ENCODE data around the gene IL22RA1.

The IL22RA1 gene

GRCh38 chr1:24142546-24143534 lies at the start of gene IL22RA1:
Gene IL22RA1, minus strand, starts transcription at chr1:24143140. Its CDS starts 58 bp downstream, at chr1:24143082.
- H3K9ac ChIP-seq (ENCODE audit: low read length in 2 of 2) = no peak within 1 kb of the TSS

GRCh38 chr1:24191860-24192259 lies 48.9 kb upstream of the IL22RA1 start:
- Histone ChIP-seq H3K9me3 (ENCODE audit: control insufficient read depth in 2 of 2, low read length in 2 of 2) (no peaks in the 10 kb centered on the region), H3K4me1 (ENCODE audit: control insufficient read depth, insufficient read depth, low read length) (peaks cover 7% of the 10 kb centered on the region)

More at GRCh38 chr1:24142546-24143534, at the start of gene IL22RA1:
- Histone ChIP-seq H3K27ac (ENCODE audit: low read length) (no peak within 1 kb of the TSS), H3K4me1 (ENCODE audit: control insufficient read depth, insufficient read depth, low read length) (peaks cover 3% of the 10 kb centered on the region), H3K9me3 (ENCODE audit: control insufficient read depth in 2 of 2, low read length in 2 of 2) (no peaks in the 10 kb centered on the region), H3K4me3 (ENCODE audit: low read length in 2 of 2) (peak within 1 kb of the TSS in 1 of 2 donors; percentile 69), H3K36me3 (ENCODE audit: control insufficient read depth in 2 of 2, insufficient read depth in 2 of 2, low read length in 2 of 2) (no peaks in the 10 kb centered on the region), H3K27me3 (ENCODE audit: control insufficient read depth in 1 of 2, insufficient read depth in 2 of 2, low read length in 2 of 2) (peaks cover 0 to 6% of the 10 kb centered on the region in 2 donors)

GRCh38 chr1:24190983-24191461 lies 48.1 kb upstream of the IL22RA1 start:
- H3K9me3 ChIP-seq (ENCODE audit: control insufficient read depth in 2 of 2, low read length in 2 of 2) = no peaks in the 10 kb centered on the region
- peaks cover 8 to 23% of the 10 kb centered on the region in 2 donors for H3K27me3 ChIP-seq (ENCODE audit: control insufficient read depth in 1 of 2, insufficient read depth in 2 of 2, low read length in 2 of 2)
- no peaks in the 10 kb centered on the region for H3K36me3 ChIP-seq (ENCODE audit: control insufficient read depth in 2 of 2, insufficient read depth in 2 of 2, low read length in 2 of 2)
- H3K27ac ChIP-seq (ENCODE audit: low read length) = no peak overlapping the region
- H3K4me1 ChIP-seq (ENCODE audit: control insufficient read depth, insufficient read depth, low read length) = peaks cover 9% of the 10 kb centered on the region
- H3K4me3 ChIP-seq (ENCODE audit: low read length in 2 of 2) = no peak overlapping the region
- H3K9ac ChIP-seq (ENCODE audit: low read length in 2 of 2) = no peak overlapping the region

More at GRCh38 chr1:24191860-24192259, 48.9 kb upstream of the IL22RA1 start:
- no peak overlapping the region for H3K4me3 ChIP-seq (ENCODE audit: low read length in 2 of 2)
- no peak overlapping the region for H3K27ac ChIP-seq (ENCODE audit: low read length)
- no peak overlapping the region for H3K9ac ChIP-seq (ENCODE audit: low read length in 2 of 2)
- H3K27me3 ChIP-seq (ENCODE audit: control insufficient read depth in 1 of 2, insufficient read depth in 2 of 2, low read length in 2 of 2) = peaks cover 8 to 20% of the 10 kb centered on the region in 2 donors
- no peaks in the 10 kb centered on the region for H3K36me3 ChIP-seq (ENCODE audit: control insufficient read depth in 2 of 2, insufficient read depth in 2 of 2, low read length in 2 of 2)

- Histone ChIP-seq H3K4me3 (ENCODE audit: low read length in 2 of 2) (no peak overlapping the region), H3K9ac (ENCODE audit: low read length in 2 of 2) (no peak overlapping the region), H3K9me3 (ENCODE audit: control insufficient read depth in 2 of 2, low read length in 2 of 2) (no peaks in the 10 kb centered on the region), H3K36me3 (ENCODE audit: control insufficient read depth in 2 of 2, insufficient read depth in 2 of 2, low read length in 2 of 2) (no peaks in the 10 kb centered on the region), H3K27ac (ENCODE audit: low read length) (no peak overlapping the region), H3K27me3 (ENCODE audit: control insufficient read depth in 1 of 2, insufficient read depth in 2 of 2, low read length in 2 of 2) (peaks cover 8 to 23% of the 10 kb centered on the region in 2 donors), H3K4me1 (ENCODE audit: control insufficient read depth, insufficient read depth, low read length) (peaks cover 9% of the 10 kb centered on the region)
Observed at GRCh38 chr1:24189528-24189927, 46.6 kb upstream of the IL22RA1 start.

- no peak within 1 kb of the TSS for H3K27ac ChIP-seq (ENCODE audit: low read length)
- H3K27me3 ChIP-seq (ENCODE audit: control insufficient read depth in 1 of 2, insufficient read depth in 2 of 2, low read length in 2 of 2) = peaks cover 6 to 23% of the 10 kb centered on the region in 2 donors
Observed at GRCh38 chr1:24186993-24187790, 44.3 kb upstream of the IL22RA1 start, which contains the start of gene IFNLR1. Gene IFNLR1, minus strand, starts transcription at chr1:24187289. Its CDS starts 41 bp downstream, at chr1:24187248.

GRCh38 chr1:24186711-24186992 lies 43.7 kb upstream of the IL22RA1 start:
- peaks cover 9% of the 10 kb centered on the region for H3K4me1 ChIP-seq (ENCODE audit: control insufficient read depth, insufficient read depth, low read length)
- peak overlapping the region; percentile 55 to 75 for H3K4me3 ChIP-seq (ENCODE audit: low read length in 2 of 2)
- no peaks in the 10 kb centered on the region for H3K9me3 ChIP-seq (ENCODE audit: control insufficient read depth in 2 of 2, low read length in 2 of 2)
- H3K27me3 ChIP-seq (ENCODE audit: control insufficient read depth in 1 of 2, insufficient read depth in 2 of 2, low read length in 2 of 2) = peaks cover 4 to 22% of the 10 kb centered on the region in 2 donors
- H3K9ac ChIP-seq (ENCODE audit: low read length in 2 of 2) = peak overlapping the region; percentile 9 to 21
- no peaks in the 10 kb centered on the region for H3K36me3 ChIP-seq (ENCODE audit: control insufficient read depth in 2 of 2, insufficient read depth in 2 of 2, low read length in 2 of 2)
- no peak overlapping the region for H3K27ac ChIP-seq (ENCODE audit: low read length)

More at GRCh38 chr1:24186993-24187790, 44.3 kb upstream of the IL22RA1 start, which contains the start of gene IFNLR1:
- no peaks in the 10 kb centered on the region for H3K9me3 ChIP-seq (ENCODE audit: control insufficient read depth in 2 of 2, low read length in 2 of 2)
- peak within 1 kb of the TSS; percentile 55 to 75 for H3K4me3 ChIP-seq (ENCODE audit: low read length in 2 of 2)
- peaks cover 9% of the 10 kb centered on the region for H3K4me1 ChIP-seq (ENCODE audit: control insufficient read depth, insufficient read depth, low read length)
- peak within 1 kb of the TSS; percentile 9 to 64 for H3K9ac ChIP-seq (ENCODE audit: low read length in 2 of 2)
- no peaks in the 10 kb centered on the region for H3K36me3 ChIP-seq (ENCODE audit: control insufficient read depth in 2 of 2, insufficient read depth in 2 of 2, low read length in 2 of 2)

- Histone ChIP-seq H3K4me1 (ENCODE audit: control insufficient read depth, insufficient read depth, low read length) (peaks cover 9% of the 10 kb centered on the region), H3K27me3 (ENCODE audit: control insufficient read depth in 1 of 2, insufficient read depth in 2 of 2, low read length in 2 of 2) (peaks cover 2 to 17% of the 10 kb centered on the region in 2 donors), H3K4me3 (ENCODE audit: low read length in 2 of 2) (peak overlapping the region in 1 of 2 donors; percentile 75), H3K36me3 (ENCODE audit: control insufficient read depth in 2 of 2, insufficient read depth in 2 of 2, low read length in 2 of 2) (no peaks in the 10 kb centered on the region), H3K9me3 (ENCODE audit: control insufficient read depth in 2 of 2, low read length in 2 of 2) (no peaks in the 10 kb centered on the region), H3K9ac (ENCODE audit: low read length in 2 of 2) (peak overlapping the region in 1 of 2 donors; percentile 21), H3K27ac (ENCODE audit: low read length) (no peak overlapping the region)
Observed at GRCh38 chr1:24186031-24186710, 43.2 kb upstream of the IL22RA1 start.

- no peak overlapping the region for H3K27ac ChIP-seq (ENCODE audit: low read length)
- peaks cover 9% of the 10 kb centered on the region for H3K4me1 ChIP-seq (ENCODE audit: control insufficient read depth, insufficient read depth, low read length)
- no peaks in the 10 kb centered on the region for H3K9me3 ChIP-seq (ENCODE audit: control insufficient read depth in 2 of 2, low read length in 2 of 2)
- H3K9ac ChIP-seq (ENCODE audit: low read length in 2 of 2) = no peak overlapping the region
- no peak overlapping the region for H3K4me3 ChIP-seq (ENCODE audit: low read length in 2 of 2)
- no peaks in the 10 kb centered on the region for H3K36me3 ChIP-seq (ENCODE audit: control insufficient read depth in 2 of 2, insufficient read depth in 2 of 2, low read length in 2 of 2)
- peaks cover under 1 to 14% of the 10 kb centered on the region in 2 donors for H3K27me3 ChIP-seq (ENCODE audit: control insufficient read depth in 1 of 2, insufficient read depth in 2 of 2, low read length in 2 of 2)
Observed at GRCh38 chr1:24185076-24185475, 42.1 kb upstream of the IL22RA1 start.

GRCh38 chr1:24182061-24182460 lies 39.1 kb upstream of the IL22RA1 start:
- Histone ChIP-seq H3K27me3 (ENCODE audit: control insufficient read depth in 1 of 2, insufficient read depth in 2 of 2, low read length in 2 of 2) (peaks cover 0 to 4% of the 10 kb centered on the region in 2 donors), H3K4me1 (ENCODE audit: control insufficient read depth, insufficient read depth, low read length) (peaks cover 2% of the 10 kb centered on the region), H3K36me3 (ENCODE audit: control insufficient read depth in 2 of 2, insufficient read depth in 2 of 2, low read length in 2 of 2) (no peaks in the 10 kb centered on the region), H3K27ac (ENCODE audit: low read length) (no peak overlapping the region), H3K9ac (ENCODE audit: low read length in 2 of 2) (no peak overlapping the region), H3K9me3 (ENCODE audit: control insufficient read depth in 2 of 2, low read length in 2 of 2) (no peaks in the 10 kb centered on the region), H3K4me3 (ENCODE audit: low read length in 2 of 2) (no peak overlapping the region)

- H3K27me3 ChIP-seq (ENCODE audit: control insufficient read depth in 1 of 2, insufficient read depth in 2 of 2, low read length in 2 of 2) = no peaks in the 10 kb centered on the region
- H3K4me3 ChIP-seq (ENCODE audit: low read length in 2 of 2) = no peak overlapping the region
- H3K9me3 ChIP-seq (ENCODE audit: control insufficient read depth in 2 of 2, low read length in 2 of 2) = no peaks in the 10 kb centered on the region
- no peaks in the 10 kb centered on the region for H3K36me3 ChIP-seq (ENCODE audit: control insufficient read depth in 2 of 2, insufficient read depth in 2 of 2, low read length in 2 of 2)
- H3K9ac ChIP-seq (ENCODE audit: low read length in 2 of 2) = no peak overlapping the region
- no peak overlapping the region for H3K27ac ChIP-seq (ENCODE audit: low read length)
- H3K4me1 ChIP-seq (ENCODE audit: control insufficient read depth, insufficient read depth, low read length) = peaks cover 2% of the 10 kb centered on the region
Observed at GRCh38 chr1:24181619-24182018, 38.7 kb upstream of the IL22RA1 start.

Measured in stomach smooth muscle (tissue), 2 donors.